ENCODE data around the gene MMP7. TPM values are rescaled to one million over a fixed set of nuclear protein-coding genes. Genes with fewer than 3 reads are reported as not detected.
A peak's percentile ranks its signal among the peaks of the same experiment; 100 is the strongest.

The MMP7 gene
- total RNA-seq, 1 donor: under 0.01 TPM

- H4K20me1 ChIP-seq (ENCODE audit: insufficient read depth, low read length): no peaks in the 10 kb centered on the region
- H3K79me2 ChIP-seq (ENCODE audit: insufficient read depth, low read length): no peaks in the 10 kb centered on the region
- H3K4me3 ChIP-seq (ENCODE audit: insufficient read depth, low read length): no peak overlapping the region
- no peak for DNase-seq (ENCODE audit: insufficient read length, low spot score, missing footprints)
- peaks cover 22% of the 10 kb centered on the region for H3K4me1 ChIP-seq (ENCODE audit: insufficient read depth, low read length)
- no peaks in the 10 kb centered on the region for H3K27me3 ChIP-seq (ENCODE audit: insufficient read depth, low read length)
- H2AFZ ChIP-seq (ENCODE audit: low read length): no peak overlapping the region
- no peaks in the 10 kb centered on the region for H3K36me3 ChIP-seq (ENCODE audit: insufficient read depth, low read length)
- H3K27ac ChIP-seq (ENCODE audit: low read depth, low read length): no peak overlapping the region
- no peak for TF ChIP-seq CTCF (IDR thresholded peaks at IDR 0.05; ENCODE audit: extremely low read depth, low read depth, low read length)
- H3K4me2 ChIP-seq (ENCODE audit: insufficient read depth, low read length): peak overlapping the region; percentile 95
- H3K9me3 ChIP-seq (ENCODE audit: low read depth, low read length): no peaks in the 10 kb centered on the region
Measured at GRCh38 chr11:102559839-102560238, 29.3 kb upstream of the MMP7 start.

- Histone ChIP-seq H3K27me3 (ENCODE audit: insufficient read depth, low read length) (no peaks in the 10 kb centered on the region), H4K20me1 (ENCODE audit: insufficient read depth, low read length) (no peaks in the 10 kb centered on the region), H3K4me1 (ENCODE audit: insufficient read depth, low read length) (peaks cover 6% of the 10 kb centered on the region), H3K4me2 (ENCODE audit: insufficient read depth, low read length) (no peak overlapping the region), H3K36me3 (ENCODE audit: insufficient read depth, low read length) (no peaks in the 10 kb centered on the region), H2AFZ (ENCODE audit: low read length) (no peak overlapping the region), H3K27ac (ENCODE audit: low read depth, low read length) (no peak overlapping the region), H3K4me3 (ENCODE audit: insufficient read depth, low read length) (no peak overlapping the region), H3K79me2 (ENCODE audit: insufficient read depth, low read length) (no peaks in the 10 kb centered on the region), H3K9me3 (ENCODE audit: low read depth, low read length) (no peaks in the 10 kb centered on the region)
- TF ChIP-seq CTCF (IDR thresholded peaks at IDR 0.05; ENCODE audit: extremely low read depth, low read depth, low read length): no peak
- DNase-seq (ENCODE audit: insufficient read length, low spot score, missing footprints): no peak
Measured at GRCh38 chr11:102555091-102555490, 24.5 kb upstream of the MMP7 start.

GRCh38 chr11:102553835-102554282, 23.3 kb upstream of the MMP7 start:
- Histone ChIP-seq H3K79me2 (ENCODE audit: insufficient read depth, low read length) (no peaks in the 10 kb centered on the region), H3K4me3 (ENCODE audit: insufficient read depth, low read length) (no peak overlapping the region), H3K9me3 (ENCODE audit: low read depth, low read length) (no peaks in the 10 kb centered on the region), H3K27me3 (ENCODE audit: insufficient read depth, low read length) (no peaks in the 10 kb centered on the region), H3K27ac (ENCODE audit: low read depth, low read length) (no peak overlapping the region), H2AFZ (ENCODE audit: low read length) (no peak overlapping the region), H4K20me1 (ENCODE audit: insufficient read depth, low read length) (no peaks in the 10 kb centered on the region), H3K4me2 (ENCODE audit: insufficient read depth, low read length) (no peak overlapping the region), H3K4me1 (ENCODE audit: insufficient read depth, low read length) (peaks cover 4% of the 10 kb centered on the region), H3K36me3 (ENCODE audit: insufficient read depth, low read length) (no peaks in the 10 kb centered on the region)
- no peak for TF ChIP-seq CTCF (IDR thresholded peaks at IDR 0.05; ENCODE audit: extremely low read depth, low read depth, low read length)
- no peak for DNase-seq (ENCODE audit: insufficient read length, low spot score, missing footprints)

GRCh38 chr11:102552447-102553194, 22.1 kb upstream of the MMP7 start:
- no peaks in the 10 kb centered on the region for H3K27me3 ChIP-seq (ENCODE audit: insufficient read depth, low read length)
- no peaks in the 10 kb centered on the region for H4K20me1 ChIP-seq (ENCODE audit: insufficient read depth, low read length)
- no peak overlapping the region for H3K4me3 ChIP-seq (ENCODE audit: insufficient read depth, low read length)
- no peak overlapping the region for H3K27ac ChIP-seq (ENCODE audit: low read depth, low read length)
- no peak for TF ChIP-seq CTCF (IDR thresholded peaks at IDR 0.05; ENCODE audit: extremely low read depth, low read depth, low read length)
- peak overlapping the region; percentile 59 for H2AFZ ChIP-seq (ENCODE audit: low read length)
- DNase-seq (ENCODE audit: insufficient read length, low spot score, missing footprints): no peak
- H3K4me2 ChIP-seq (ENCODE audit: insufficient read depth, low read length): no peak overlapping the region
- peaks cover 4% of the 10 kb centered on the region for H3K4me1 ChIP-seq (ENCODE audit: insufficient read depth, low read length)
- no peaks in the 10 kb centered on the region for H3K36me3 ChIP-seq (ENCODE audit: insufficient read depth, low read length)
- no peaks in the 10 kb centered on the region for H3K9me3 ChIP-seq (ENCODE audit: low read depth, low read length)
- no peaks in the 10 kb centered on the region for H3K79me2 ChIP-seq (ENCODE audit: insufficient read depth, low read length)

Data from osteoblast (primary cell).